Measurements from ENCODE around the gene TRIB2.

Gene TRIB2

GRCh38 chr2:12720754-12721378, 4.1 kb downstream of the TRIB2 start:
- DNase-seq (ENCODE audit: low read depth) = no peak

GRCh38 chr2:12721566-12722446, 5.1 kb downstream of the TRIB2 start:
- no peak for DNase-seq (ENCODE audit: low read depth)

- DNase-seq (ENCODE audit: low read depth) = no peak
Measured at GRCh38 chr2:12722447-12723316, 5.9 kb downstream of the TRIB2 start.

- DNase-seq (ENCODE audit: low read depth) = no peak
Measured at GRCh38 chr2:12723736-12724463, 7.2 kb downstream of the TRIB2 start.

- DNase-seq (ENCODE audit: low read depth) = no peak
Measured at GRCh38 chr2:12725233-12726187, 8.8 kb downstream of the TRIB2 start.

- DNase-seq (ENCODE audit: low read depth) = no peak
Measured at GRCh38 chr2:12726271-12726670, 9.5 kb downstream of the TRIB2 start.

GRCh38 chr2:12727065-12727464, 10.3 kb downstream of the TRIB2 start:
- DNase-seq (ENCODE audit: low read depth) = no peak

GRCh38 chr2:12727641-12728040, 10.9 kb downstream of the TRIB2 start:
- DNase-seq (ENCODE audit: low read depth) = no peak

GRCh38 chr2:12728221-12728777, 11.6 kb downstream of the TRIB2 start:
- DNase-seq (ENCODE audit: low read depth) = no peak

GRCh38 chr2:12730265-12730664, 13.5 kb downstream of the TRIB2 start:
- DNase-seq (ENCODE audit: low read depth) = no peak

GRCh38 chr2:12731701-12732280, 15.1 kb downstream of the TRIB2 start:
- DNase-seq (ENCODE audit: low read depth) = no peak

GRCh38 chr2:12732651-12733050, 15.9 kb downstream of the TRIB2 start:
- no peak for DNase-seq (ENCODE audit: low read depth)

- DNase-seq (ENCODE audit: low read depth) = no peak
Measured at GRCh38 chr2:12733846-12734245, 17.1 kb downstream of the TRIB2 start.

GRCh38 chr2:12734914-12735654, 18.3 kb downstream of the TRIB2 start:
- DNase-seq (ENCODE audit: low read depth) = no peak

GRCh38 chr2:12737297-12737696, 20.6 kb downstream of the TRIB2 start:
- no peak for DNase-seq (ENCODE audit: low read depth)

GRCh38 chr2:12737738-12738485, 21.2 kb downstream of the TRIB2 start:
- no peak for DNase-seq (ENCODE audit: low read depth)

GRCh38 chr2:12739721-12740254, 23.1 kb downstream of the TRIB2 start:
- no peak for DNase-seq (ENCODE audit: low read depth)

GRCh38 chr2:12741380-12741779, 24.6 kb downstream of the TRIB2 start:
- DNase-seq (ENCODE audit: low read depth) = no peak
